K562 (cell line): ENCODE results near the gene GLP1R.

Experiments
- POLR2A ChIP-seq: fragments of 450-650 bp; conservative IDR thresholded peaks from 2 replicates; pipeline ENCODE4 v1.6.1; 2016
- ZNF561 ChIP-seq: fragments of 450-650 bp; formaldehyde crosslinking; conservative IDR thresholded peaks from 2 replicates; pipeline ENCODE4 v1.4.0; 2020; ENCODE audit warnings: mild to moderate bottlenecking, moderate library complexity
- TF ChIP-seq, protein P1 (sequence below), 3 experiments: IDR thresholded peaks in 2 of 3; conservative IDR thresholded peaks in 1 of 3; 2 replicates each; pipeline ENCODE4 v1.5.1; 2011 to 2012; ENCODE audit warnings: low read length in 3 of 3, mild to moderate bottlenecking in 3 of 3, control low read depth in 2 of 3, improper control_type of control experiment in 1 of 3, inconsistent platforms in 1 of 3, low read depth in 1 of 3, mixed read lengths in 1 of 3, moderate library complexity in 1 of 3; ENCODE audit not compliant: insufficient read depth in 2 of 3

DNA sequence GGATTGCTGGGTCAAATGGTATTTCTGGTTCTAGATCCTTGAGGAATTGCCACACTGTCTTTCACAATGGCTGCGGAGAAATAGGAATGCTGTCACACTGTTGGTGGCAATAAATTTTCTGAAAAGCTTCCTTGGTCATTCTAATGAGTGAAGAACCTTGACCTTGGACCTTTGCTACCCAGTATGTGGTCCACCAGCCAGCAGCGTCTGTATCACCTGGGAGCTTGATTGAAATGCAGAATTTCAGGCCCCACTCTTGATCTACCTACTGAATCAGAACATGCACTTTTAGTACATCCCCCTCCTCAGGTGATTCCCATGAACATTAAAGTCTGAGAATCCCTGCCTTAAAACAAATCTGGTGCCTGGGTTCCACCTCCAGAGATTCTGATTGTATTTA lies 27.5 kb upstream of the GLP1R start:
- TF ChIP-seq ZNF561 (no peak), POLR2A (no peak)
- TF ChIP-seq, protein P1, sequence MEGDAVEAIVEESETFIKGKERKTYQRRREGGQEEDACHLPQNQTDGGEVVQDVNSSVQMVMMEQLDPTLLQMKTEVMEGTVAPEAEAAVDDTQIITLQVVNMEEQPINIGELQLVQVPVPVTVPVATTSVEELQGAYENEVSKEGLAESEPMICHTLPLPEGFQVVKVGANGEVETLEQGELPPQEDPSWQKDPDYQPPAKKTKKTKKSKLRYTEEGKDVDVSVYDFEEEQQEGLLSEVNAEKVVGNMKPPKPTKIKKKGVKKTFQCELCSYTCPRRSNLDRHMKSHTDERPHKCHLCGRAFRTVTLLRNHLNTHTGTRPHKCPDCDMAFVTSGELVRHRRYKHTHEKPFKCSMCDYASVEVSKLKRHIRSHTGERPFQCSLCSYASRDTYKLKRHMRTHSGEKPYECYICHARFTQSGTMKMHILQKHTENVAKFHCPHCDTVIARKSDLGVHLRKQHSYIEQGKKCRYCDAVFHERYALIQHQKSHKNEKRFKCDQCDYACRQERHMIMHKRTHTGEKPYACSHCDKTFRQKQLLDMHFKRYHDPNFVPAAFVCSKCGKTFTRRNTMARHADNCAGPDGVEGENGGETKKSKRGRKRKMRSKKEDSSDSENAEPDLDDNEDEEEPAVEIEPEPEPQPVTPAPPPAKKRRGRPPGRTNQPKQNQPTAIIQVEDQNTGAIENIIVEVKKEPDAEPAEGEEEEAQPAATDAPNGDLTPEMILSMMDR (IDR thresholded peaks at IDR 0.05 in 2 of 3, conservative IDR thresholded peaks at IDR 0.05 in 1 of 3; ENCODE audit: insufficient read depth in 2 of 3, low read depth in 1 of 3, low read length in 3 of 3): no peak
